ENCODE results near the gene HSPB9.

DNA sequence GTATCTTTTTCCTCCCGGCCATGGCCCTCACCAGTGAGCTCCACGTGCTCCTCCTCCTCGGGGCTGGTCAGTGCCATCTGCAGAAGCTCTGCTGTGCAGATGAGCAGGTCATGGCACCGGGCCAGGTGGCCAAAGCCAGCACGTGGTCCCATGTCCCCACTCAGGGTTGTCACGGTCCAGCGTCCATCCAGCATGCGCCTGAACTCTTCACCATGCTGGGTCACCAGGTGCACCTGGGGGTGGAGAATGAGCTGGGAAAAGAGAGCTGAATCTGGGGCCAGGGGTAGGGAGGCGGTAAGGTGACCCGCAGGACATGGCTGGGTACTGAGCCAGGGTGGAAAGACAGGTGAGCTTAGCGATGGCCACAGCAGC is 11.4 kb upstream of the HSPB9 start:
- TF ChIP-seq CTCF (IDR thresholded peaks at IDR 0.05; ENCODE audit: poor library complexity, severe bottlenecking) (no peak), EZH2 (IDR thresholded peaks at IDR 0.05; ENCODE audit: borderline replicate concordance, insufficient read depth, low read length, poor library complexity, severe bottlenecking) (no peak), SMC3 (conservative IDR thresholded peaks at IDR 0.05; ENCODE audit: poor library complexity) (no peak), RAD21 (conservative IDR thresholded peaks at IDR 0.05) (no peak)
- TF ChIP-seq, protein P1, sequence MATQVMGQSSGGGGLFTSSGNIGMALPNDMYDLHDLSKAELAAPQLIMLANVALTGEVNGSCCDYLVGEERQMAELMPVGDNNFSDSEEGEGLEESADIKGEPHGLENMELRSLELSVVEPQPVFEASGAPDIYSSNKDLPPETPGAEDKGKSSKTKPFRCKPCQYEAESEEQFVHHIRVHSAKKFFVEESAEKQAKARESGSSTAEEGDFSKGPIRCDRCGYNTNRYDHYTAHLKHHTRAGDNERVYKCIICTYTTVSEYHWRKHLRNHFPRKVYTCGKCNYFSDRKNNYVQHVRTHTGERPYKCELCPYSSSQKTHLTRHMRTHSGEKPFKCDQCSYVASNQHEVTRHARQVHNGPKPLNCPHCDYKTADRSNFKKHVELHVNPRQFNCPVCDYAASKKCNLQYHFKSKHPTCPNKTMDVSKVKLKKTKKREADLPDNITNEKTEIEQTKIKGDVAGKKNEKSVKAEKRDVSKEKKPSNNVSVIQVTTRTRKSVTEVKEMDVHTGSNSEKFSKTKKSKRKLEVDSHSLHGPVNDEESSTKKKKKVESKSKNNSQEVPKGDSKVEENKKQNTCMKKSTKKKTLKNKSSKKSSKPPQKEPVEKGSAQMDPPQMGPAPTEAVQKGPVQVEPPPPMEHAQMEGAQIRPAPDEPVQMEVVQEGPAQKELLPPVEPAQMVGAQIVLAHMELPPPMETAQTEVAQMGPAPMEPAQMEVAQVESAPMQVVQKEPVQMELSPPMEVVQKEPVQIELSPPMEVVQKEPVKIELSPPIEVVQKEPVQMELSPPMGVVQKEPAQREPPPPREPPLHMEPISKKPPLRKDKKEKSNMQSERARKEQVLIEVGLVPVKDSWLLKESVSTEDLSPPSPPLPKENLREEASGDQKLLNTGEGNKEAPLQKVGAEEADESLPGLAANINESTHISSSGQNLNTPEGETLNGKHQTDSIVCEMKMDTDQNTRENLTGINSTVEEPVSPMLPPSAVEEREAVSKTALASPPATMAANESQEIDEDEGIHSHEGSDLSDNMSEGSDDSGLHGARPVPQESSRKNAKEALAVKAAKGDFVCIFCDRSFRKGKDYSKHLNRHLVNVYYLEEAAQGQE (IDR thresholded peaks at IDR 0.05; ENCODE audit: borderline replicate concordance): no peak

All from neural cell (in vitro differentiated cells).